Measurements from ENCODE around the gene STK32B.
"Not testable (repeated sequence)": the region's sequence is repeated elsewhere in the genome, so short reads cannot be mapped to it uniquely, and the experiment has no call there.

Gene STK32B

GRCh38 chr4:5278213-5278612 is 226.9 kb downstream of the STK32B start:
- no peak for DNase-seq

GRCh38 chr4:5280069-5280468 is 228.8 kb downstream of the STK32B start:
- DNase-seq = not testable (repeated sequence)

GRCh38 chr4:5280828-5281227 is 229.5 kb downstream of the STK32B start:
- no peak for DNase-seq

- DNase-seq = no peak
These were observed 232.6 kb downstream of the STK32B start for GRCh38 chr4:5283837-5284236.

GRCh38 chr4:5284517-5284916 is 233.2 kb downstream of the STK32B start:
- DNase-seq = no peak

- DNase-seq = no peak
These were observed 240.8 kb downstream of the STK32B start for GRCh38 chr4:5292101-5292500.

GRCh38 chr4:5298000-5298787 is 246.9 kb downstream of the STK32B start:
- DNase-seq = not testable (repeated sequence)

- no peak for DNase-seq
These were observed 249.0 kb downstream of the STK32B start for GRCh38 chr4:5300283-5300682.

GRCh38 chr4:5307928-5308327 is 256.6 kb downstream of the STK32B start:
- no peak for DNase-seq

GRCh38 chr4:5322321-5322720 is 271.0 kb downstream of the STK32B start:
- DNase-seq = no peak

GRCh38 chr4:5330339-5330989 is 279.2 kb downstream of the STK32B start:
- no peak for DNase-seq

- no peak for DNase-seq
These were observed 286.5 kb downstream of the STK32B start for GRCh38 chr4:5337731-5338130.

GRCh38 chr4:5338531-5338930 is 287.3 kb downstream of the STK32B start:
- no peak for DNase-seq

- DNase-seq = no peak
These were observed 289.7 kb downstream of the STK32B start for GRCh38 chr4:5340991-5341451.

- DNase-seq = no peak
These were observed 290.2 kb downstream of the STK32B start for GRCh38 chr4:5341526-5341925.

- no peak for DNase-seq
These were observed 304.6 kb downstream of the STK32B start for GRCh38 chr4:5355846-5356245.

GRCh38 chr4:5357870-5358269 is 306.6 kb downstream of the STK32B start:
- DNase-seq = no peak

- peak; percentile 43 for DNase-seq
These were observed 310.7 kb downstream of the STK32B start for GRCh38 chr4:5361968-5362367.

GRCh38 chr4:5364406-5364805 is 313.1 kb downstream of the STK32B start:
- no peak for DNase-seq

- DNase-seq = peak; percentile 99
These were observed 314.1 kb downstream of the STK32B start for GRCh38 chr4:5365071-5366008.

- no peak for DNase-seq
These were observed 314.7 kb downstream of the STK32B start for GRCh38 chr4:5366009-5366386.

- DNase-seq = peak; percentile 86
These were observed 315.1 kb downstream of the STK32B start for GRCh38 chr4:5366421-5366820.

GRCh38 chr4:5368426-5368825 is 317.1 kb downstream of the STK32B start:
- no peak for DNase-seq
